HG03432 (cell line): ENCODE measurements around the gene MAP4K3.
A peak's percentile ranks its signal among the peaks of the same experiment; 100 is the strongest.
"Not testable (repeated sequence)": the region's sequence is repeated elsewhere in the genome, so short reads cannot be mapped to it uniquely, and the experiment has no call there.

Experiments used
- ATAC-seq: cut with Tn5 transposase; IDR thresholded peaks from one replicate; pipeline ENCODE4 v1.9.1; 2021; ENCODE audit warnings: mild to moderate bottlenecking, moderate library complexity; ENCODE audit not compliant: unreplicated experiment

The MAP4K3 gene

DNA sequence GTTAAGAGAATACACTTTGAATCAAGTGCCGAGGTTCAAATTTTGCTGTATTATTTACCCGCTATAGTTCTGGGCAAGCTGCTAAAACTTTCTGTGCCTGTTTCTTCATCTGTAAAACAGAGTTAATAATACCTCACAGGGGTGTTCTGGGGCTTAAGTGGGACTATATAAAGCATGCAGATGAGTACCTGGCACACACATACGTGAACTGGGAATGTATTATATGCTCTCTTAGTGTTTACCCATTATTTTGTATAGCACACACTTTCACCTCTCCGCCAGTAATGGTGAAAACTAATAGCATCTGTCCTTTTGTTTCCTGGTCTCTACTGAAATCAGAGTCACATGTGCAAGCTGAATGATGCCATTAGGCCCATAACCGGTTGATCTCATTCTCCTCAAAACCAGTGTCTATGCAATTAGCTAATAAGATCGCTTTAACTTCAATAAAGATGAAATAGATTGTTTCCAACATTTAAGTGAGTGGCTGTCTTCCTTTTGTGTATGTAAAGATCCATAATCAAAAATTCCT is 189.5 kb downstream of the MAP4K3 start:
- ATAC-seq: no peak

DNA sequence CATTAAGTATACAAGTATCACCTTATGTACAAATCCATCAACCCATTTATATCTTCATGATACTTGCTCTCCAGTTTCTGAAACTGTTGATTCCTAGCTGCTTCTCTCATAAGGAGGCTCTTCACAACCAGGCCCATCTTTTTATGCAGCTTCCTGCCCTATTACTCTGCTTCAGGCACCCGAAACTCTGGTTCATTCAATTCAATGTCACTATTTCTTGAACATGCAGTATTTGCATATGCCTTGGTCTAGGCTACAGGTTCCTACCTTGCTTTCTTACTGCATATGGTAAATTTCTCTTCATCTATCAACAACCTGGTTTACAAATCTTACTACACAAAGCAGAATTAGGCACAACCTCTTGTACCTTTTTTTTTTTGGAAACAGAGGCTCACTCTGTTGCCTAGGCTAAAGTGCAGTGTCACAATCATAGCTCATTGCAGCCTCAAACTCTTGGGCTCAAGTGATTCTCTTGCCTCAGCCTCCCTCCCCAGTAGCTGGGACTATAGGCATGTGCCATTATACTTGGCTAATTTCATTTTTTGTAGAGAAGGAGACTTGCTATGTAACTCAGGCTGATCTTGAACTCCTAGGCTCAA is 190.6 kb downstream of the MAP4K3 start:
- ATAC-seq: no peak

DNA sequence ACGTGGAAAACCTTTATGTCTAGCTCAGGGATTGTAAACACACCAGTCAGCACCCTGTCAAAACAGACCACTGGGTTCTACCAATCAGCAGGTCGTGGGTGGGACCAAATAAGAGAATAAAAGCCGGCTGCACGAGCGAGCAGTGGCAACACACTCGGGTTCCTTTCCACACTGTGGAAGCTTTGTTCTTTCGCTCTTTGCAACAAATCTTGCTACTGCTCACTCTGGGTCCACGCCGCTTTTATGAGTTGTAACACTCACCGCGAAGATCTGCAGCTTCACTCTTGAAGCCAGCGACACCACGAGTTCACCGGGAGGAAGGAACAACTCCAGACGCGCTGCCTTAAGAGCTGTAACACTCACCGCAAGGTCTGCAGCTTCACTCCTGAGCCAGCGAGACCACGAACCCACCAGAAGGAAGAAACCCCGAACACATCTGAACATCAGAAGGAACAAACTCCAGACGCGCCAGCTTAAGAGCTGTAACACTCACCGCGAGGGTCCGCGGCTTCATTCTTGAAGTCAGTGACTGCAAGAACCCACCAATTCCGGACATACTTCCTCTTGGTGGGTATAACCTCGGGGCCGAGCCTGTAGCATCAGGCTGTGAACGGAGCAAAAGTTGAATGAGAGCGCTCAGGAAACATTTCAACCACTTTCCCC is 192.0 kb downstream of the MAP4K3 start:
- not testable (repeated sequence) for ATAC-seq

DNA sequence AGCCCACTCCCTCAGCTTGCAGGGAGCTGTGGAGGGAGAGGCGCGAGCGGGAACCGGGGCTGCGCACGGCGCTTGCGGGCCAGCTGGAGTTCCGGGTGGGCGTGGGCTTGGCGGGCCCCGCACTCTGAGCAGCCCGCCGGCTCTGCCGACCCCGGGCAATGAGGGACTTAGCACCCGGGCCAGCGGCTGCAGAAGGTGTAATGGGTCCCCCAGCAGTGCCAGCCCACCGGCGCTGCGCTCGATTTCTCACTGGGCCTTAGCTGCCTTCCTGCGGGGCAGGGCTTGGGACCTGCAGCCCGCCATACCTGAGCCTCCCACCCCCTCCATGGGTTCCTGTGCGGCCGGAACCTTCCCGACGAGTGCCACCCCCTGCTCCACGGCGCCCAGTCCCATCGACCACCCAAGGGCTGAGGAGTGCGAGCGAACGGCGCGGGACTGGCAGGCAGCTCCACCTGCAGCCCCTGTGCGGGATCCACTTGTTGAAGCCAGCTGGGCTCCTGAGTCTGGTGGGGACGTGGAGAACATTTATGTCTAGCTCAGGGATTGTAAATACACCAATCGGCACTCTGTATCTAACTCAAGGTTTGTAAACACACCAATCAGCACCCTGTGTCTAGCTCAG is 192.7 kb downstream of the MAP4K3 start:
- ATAC-seq: not testable (repeated sequence)

DNA sequence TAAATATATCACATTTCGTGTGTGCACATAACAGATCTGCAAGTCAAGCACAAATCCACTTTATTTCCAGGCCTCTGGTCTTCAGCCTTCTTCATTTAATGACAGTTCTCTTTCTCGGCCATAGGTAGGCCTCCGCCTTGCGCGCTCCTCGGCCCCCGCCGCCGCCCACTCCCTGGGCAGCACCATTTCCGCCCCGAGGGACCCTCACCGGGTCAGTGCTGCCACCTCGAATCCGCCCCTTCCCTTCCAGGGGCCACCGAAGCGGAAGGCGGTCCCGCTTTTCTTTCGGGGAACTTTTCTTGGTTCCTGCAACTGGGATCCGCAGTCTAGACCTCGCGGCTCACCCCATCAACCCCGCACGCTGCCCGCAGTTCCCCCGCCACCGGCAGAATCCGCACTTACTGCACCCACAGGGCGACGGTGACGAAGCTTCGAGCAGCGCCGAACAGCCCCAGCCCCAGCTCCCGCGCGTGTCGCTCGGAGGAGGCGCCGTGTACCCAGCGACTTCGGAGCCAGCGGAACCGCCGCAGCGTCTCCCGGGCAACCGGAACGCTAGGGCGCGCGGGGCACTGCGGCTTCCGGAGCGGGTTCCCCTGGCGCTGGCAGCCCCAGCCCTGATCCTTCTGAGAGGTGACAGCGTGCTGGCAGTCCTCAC is 193.5 kb downstream of the MAP4K3 start, which contains the start of gene CDKL4:
TSS of gene CDKL4 (minus strand) at position 502 of the 655 bp plus-strand sequence.
- peak; percentile 39 for ATAC-seq

DNA sequence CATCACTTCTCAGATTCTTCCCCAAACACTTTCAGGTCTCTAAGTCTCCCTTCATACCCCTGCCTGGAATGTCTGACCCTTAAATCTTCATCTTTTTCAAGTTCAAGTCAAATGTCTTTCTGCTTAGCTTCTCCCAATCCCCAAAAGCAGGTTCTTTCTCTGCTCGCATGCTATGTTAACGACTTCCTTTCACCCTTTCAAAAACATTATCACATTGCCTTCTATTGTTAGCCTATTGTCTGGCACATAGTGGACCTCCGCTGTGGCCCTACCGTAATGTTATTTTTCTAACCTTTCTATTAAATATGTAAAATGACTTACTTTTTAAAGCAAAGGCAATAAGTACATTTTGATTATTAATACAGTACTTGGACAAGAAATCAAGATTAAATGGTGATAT is 195.5 kb downstream of the MAP4K3 start:
- no peak for ATAC-seq

DNA sequence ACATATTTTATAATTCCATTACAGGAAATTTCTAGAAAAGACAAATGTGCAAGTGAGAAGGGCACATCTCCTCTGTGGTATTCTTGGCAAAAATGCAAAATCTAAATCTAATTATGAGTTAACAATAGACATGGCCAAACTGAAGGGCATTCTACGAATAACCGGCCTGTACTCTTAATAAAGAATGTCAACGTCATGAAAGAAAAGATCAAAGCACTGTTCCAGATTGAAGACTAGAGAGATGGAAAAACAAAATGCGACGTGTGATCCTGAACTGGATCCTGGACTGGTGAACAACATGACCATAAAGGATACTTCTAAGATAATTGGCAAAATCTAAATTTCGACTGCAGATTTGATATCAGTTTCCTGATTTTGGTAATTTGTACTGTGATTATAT is 196.3 kb downstream of the MAP4K3 start:
- no peak for ATAC-seq

DNA sequence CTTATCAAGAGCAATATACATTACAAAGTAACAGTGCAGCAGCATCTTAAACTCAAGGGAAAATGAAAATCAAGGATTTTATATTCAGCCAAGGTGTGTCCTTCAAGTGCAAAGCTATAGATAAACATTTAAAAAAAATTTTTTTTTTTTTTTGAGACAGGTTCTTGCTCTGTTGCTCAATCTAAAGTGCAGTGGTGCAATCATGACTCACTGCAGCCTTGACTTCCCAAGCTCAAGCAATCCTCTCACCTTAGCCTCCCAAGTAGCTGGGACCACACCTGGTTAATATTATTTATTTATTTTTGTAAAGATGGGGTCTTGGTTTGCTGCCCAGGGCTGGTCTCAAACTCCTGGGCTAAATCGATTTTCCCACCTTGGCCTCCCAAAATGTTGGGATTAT is 202.3 kb downstream of the MAP4K3 start:
- no peak for ATAC-seq

DNA sequence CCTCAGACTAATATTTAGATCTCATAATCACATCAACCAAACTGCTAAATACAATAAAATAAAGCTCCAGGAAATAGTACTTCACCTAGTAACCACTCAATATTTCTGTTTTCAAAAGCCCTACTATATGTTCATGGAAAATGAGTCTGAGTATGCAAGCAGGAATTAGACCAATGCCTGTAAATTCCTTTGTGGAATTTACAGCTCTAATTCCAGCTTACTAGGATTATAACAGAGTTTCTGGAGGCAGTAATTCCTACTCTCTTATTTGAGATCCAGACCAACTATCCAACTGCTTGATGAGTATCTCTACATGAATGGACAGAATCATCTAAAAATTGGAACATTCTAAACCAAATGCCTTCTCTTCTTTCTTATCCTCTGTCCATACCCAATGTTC is 204.9 kb downstream of the MAP4K3 start:
- ATAC-seq: no peak

DNA sequence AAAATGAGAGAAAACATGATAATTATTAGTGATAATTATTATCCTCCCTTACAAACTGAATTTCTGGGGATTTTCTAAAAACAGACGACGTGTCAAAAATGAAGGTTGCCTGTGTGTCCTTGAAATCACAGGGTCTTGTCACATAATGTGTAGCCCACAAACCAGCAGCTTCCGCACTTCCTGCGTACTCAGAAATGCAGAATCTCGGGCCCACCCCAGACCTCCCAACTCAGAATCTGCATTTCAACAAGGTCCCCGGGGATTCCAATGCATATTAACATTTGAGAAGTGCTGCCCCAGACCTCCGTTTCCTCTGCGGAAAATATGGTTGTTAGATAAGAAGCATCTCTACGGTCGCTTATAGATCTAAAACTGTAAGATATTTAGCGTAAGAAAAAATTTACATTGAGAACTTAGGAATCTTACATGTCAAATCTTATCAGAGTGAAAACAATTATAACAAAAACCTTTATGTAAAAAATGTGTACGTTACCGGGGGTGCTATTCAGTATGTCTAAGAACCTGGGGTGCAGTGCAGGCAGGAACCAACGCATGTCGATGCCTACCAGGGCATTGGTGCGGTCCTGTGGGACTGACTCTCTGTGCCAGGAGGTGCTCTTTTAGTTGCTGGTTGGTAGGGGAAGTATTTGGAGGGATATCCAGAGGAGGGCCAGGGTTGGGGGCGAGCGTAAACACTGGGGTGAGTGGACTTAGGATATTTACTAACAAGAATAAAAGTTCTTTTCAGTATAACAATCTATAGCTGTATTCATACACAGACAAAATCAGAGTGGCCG is 208.5 kb downstream of the MAP4K3 start:
- peak; percentile 23 for ATAC-seq

DNA sequence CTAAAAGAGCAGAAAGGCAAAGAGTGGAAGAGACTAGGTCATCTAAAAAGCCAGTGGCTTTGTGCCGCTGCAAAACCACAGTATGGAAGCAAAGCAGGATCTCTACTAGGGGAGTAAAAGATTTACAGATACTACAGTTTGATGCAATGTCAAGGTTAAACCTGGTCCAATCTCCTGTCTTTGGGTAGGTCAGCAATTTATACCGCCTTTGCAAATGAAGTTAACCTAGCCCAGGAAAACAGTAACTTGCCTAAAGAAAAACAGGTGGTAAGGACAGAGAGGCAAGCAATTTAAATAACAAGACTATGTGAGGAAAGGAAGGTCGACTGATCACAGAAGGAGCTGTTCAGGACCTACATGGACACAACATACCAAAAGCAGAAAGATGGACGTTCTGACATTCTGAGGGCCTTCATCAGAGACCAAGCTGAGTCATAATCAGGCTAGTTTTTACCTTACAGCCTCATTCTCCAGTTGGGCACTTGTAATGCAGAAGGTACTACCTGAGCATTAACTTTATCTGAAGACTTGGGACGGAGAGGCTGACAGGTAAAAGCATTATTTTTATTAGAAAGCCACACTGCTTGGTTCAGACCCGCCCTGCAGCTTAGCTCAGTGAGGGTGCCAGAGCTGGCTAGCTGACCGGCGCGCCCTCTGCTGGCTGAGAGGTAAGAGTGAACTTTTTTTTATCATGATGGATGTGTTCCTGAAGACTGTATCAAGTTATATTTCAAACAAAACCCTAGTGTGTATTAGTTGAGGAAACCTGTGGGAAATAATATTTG is 209.3 kb downstream of the MAP4K3 start:
- ATAC-seq: peak; percentile 80

DNA sequence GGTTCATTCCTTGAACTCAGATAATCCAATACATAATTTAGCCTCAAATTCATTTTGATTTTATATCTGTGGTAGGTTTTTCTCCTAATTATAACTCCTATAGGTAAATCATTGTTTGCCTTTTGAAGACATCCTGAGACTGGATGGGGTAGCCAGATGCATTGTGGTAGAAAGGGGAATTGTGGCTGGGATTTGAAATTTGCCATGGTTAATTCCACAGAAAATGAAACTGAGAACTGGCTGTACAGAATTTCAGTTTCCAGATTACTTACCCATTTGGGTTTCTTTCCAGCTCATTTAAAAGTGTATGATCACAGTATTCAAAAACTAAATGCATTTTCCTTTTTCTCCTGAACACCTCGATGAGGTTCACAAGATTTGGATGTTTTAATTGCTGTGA is 211.5 kb downstream of the MAP4K3 start:
- ATAC-seq: no peak

DNA sequence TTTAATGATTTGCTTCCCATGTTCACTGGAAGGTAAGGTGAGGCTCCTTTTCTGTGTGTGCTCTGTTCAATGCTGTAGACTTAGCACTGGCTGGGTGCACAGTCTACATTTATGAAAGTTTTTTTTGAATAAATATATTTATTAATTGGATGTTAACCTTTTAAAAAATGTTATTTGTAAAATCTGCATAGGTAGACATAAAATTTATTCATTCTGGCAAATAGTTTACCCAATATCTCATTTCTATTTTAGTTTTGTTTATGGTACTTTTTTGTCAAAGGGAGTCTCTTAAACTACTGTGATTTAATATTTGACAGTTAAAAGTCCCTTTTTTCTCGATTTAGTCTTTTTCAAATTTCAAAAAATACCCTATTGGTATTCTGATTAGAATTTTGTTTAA is 213.2 kb downstream of the MAP4K3 start:
- ATAC-seq: no peak

DNA sequence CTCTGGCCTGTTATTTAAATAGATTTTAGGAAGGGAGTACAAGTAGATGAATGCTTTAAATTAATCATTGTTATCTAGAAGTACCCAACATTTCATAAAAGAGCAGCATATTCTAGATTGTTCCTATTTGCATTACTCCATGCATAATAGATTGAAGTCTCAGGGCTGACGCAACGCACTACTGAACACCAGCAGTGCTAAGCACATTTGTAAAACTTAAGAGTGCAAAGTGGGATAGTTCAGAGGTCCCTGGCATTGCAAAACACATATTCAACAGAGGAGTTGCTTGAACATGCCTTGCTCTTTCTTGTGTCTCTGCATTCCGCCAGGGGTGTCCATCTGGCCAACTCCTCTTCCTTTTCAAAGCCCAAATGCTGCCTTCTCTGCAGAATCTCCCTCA is 215.6 kb downstream of the MAP4K3 start:
- no peak for ATAC-seq

DNA sequence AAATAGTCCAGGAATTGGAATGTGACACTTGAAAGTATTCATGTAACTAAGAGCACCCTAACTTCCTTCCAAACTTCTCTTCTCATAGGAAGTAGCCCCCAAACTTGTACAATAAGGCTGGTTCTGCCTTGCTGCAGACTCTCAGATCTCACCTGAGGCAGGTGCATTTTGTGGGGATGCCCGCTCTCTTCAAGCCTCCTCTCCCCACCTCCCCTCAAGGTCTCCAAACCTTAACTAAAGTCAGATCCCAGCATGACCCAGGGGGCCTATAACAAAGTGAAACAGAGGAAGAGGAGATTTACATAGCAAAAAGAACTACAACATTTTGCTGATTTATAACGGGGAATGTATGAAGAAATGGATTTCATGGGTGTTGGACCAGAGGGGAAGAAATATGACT is 216.9 kb downstream of the MAP4K3 start:
- ATAC-seq: no peak

DNA sequence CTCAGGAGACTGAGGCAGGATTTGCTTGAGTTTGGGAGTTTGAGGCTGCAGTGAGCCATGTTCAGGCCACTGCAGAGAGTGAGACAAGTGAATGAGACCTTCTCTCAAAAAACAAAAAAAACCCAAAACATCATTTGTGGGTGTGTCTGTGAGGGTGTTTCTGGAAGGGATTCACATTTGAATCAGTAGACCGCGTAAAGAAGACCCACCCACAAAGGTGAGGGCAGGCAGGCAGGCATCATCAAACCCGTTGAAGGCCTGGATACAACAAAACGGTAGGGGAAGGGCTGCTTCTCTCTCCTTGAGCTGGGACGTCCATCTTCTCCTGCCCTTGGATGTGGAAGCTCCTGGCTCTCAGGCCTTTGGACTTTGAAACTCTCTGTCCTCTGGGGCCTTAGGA is 218.7 kb downstream of the MAP4K3 start:
- no peak for ATAC-seq

DNA sequence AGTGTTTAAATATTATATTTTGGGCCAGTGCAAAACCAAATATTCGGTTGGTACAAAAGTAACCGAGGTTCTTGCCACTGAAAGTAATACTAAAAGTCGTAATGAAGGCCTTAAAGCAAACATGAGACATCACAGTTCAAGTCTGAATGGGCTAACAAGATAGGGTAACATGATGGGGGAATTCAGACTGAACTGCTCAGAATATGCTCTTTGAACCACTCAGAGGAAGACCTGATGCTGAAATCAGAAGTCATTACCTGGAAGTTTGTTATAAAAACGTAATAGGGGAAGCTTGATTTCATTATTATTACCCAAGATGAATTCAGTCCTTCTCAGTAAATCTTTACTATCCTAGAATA is 219.9 kb downstream of the MAP4K3 start:
- ATAC-seq: no peak

DNA sequence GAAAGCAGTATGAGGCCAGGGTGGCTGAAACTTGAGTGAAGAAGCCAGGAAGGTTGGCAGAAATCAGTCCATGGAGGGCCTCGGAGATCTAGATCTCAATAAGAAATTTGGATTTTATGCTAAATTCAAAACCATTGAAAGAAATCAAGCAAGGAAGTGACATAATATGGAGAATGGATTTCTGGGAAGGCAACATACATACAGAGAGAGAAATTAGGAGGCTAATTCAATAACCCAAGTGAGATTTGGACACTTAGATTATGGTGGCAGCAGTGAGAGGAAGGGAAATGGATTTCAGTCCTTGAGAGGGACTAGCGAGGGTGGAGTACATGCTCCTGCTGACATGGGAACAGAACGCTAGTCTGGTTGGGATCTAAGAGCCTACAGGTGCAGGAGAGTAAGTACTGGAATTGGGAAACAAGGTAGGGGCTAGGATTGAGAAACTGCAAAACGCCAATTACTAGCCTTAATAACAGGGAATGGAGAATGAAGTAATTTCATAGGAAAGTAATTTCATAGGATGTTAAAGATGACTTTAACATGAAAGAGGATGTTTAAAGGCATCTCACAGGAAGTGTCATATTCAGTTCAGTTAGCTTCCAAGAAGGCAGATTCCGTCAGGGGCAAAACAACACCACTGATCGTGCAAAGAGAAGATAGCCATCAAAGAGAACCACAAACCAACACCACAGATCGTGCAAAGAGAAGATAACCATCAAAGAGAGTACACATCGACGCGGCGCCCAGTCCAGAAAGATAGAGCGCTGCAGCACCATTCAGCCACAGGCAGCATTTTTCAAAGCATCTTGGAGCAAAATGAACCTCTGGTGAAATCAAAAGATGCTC is 220.5 kb downstream of the MAP4K3 start:
- ATAC-seq: no peak

DNA sequence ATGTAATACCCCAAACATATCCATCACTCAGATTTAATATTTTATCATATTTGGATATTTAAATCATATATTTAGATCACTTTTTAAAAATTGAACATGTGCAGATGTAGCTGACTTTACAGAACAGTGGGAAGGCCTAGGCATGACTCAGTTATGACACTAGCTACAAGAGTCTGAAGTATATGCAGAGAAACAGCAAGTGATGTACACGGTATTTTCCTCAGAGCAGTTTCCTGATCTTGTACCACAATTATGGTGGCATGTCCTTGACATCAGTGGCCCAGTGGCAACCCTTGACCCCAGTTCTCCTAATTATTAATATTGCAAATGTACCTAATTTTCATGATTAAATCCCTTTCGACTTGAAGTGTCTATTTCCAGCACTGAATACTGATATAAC is 221.5 kb downstream of the MAP4K3 start:
- ATAC-seq: no peak
